Umbilical cord (tissue), 2 donors: ENCODE data around the gene FOXE3. TPM values are rescaled to one million over a fixed set of nuclear protein-coding genes. Genes with fewer than 3 reads are reported as not detected.
"Not testable (repeated sequence)": the region's sequence is repeated elsewhere in the genome, so short reads cannot be mapped to it uniquely, and the experiment has no call there.

Experiments used
- DNase-seq: peaks from one replicate; pipeline ENCODE4 v3.0.0-alpha.2; 2015; ENCODE audit warnings: low spot score
- total RNA-seq: library from RNA; depleted of rRNA; stranded (reverse); fragments of >200 nt; gene quantifications from one replicate; pipeline ENCODE4 v1.2.3, GENCODE V29; 2014; ENCODE audit warnings: low replicate concordance; ENCODE audit not compliant: insufficient read depth

FOXE3 gene
- total RNA-seq, 1 donor from 2014 or later: not detected

DNA sequence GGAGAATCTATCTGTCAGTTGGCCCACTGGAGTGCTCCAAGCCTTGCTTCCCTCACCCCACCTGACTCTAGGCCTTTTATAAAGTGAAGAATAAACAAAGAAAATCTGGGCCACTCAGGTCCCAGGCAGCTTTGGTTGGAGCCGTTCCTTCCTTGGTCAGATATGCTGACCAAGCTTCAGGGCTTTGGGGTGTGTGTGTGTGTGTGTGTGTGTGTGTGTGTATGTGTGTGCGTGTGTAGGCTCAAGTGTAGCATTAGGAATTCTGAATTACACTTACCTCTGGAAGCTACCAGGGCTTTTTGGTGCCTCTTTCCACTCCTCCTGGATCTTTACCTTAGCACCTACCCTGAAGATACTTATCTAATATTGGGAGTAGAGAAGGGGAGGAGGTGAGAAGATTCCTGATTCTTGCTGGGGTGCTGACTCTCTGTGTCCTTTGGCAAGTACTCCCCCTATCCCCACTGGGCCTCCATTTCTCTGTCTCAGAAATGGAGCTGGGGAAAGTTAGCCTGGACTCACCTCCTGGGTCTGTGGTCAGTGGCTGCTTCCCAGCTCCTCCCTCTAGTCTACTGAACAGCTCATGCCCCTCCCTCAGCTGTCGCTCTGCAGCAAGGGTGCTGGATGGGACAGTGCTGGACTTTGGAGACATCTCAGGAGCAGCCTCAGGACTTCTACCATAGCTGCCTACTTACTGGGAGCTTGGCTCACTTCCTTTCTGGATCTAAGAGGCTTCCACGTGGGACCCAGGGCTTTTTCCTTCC lies 32.6 kb downstream of the FOXE3 start:
- no peak for DNase-seq

DNA sequence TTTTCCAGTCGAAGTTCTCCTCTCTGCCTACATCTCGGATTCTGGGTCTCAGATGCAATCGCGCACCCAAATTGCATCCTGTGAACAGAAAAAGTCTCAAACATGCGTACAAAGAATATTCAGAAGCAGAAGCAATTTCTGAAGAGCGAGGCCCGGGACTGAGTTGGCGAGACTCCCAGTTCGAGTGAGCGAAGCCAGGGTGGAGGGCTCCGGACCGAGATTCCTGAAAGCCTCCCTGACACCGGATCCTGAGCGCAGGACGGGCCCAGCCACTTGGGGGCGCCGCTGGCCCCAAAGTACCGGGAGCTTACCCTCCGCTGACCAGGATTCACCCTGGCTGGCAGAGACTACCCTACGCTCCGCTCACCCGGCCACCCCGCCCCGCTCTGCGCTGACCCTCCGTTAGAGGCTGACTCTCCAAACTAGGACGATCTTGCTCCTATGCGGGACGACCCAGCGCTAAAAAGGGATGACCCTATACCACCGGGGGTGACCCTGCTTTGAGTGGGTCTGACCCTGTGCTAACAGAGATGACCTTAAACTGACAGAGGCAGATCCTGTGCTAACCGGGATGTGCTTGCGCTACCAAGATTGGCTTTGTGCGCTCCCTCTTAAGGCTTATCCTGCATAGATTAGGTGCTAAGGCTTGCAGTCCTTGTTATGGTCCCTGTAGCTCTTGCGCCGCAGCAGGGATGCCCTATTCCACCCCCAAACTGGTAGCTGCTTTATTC lies 33.9 kb downstream of the FOXE3 start:
- peak; percentile 5 for DNase-seq

DNA sequence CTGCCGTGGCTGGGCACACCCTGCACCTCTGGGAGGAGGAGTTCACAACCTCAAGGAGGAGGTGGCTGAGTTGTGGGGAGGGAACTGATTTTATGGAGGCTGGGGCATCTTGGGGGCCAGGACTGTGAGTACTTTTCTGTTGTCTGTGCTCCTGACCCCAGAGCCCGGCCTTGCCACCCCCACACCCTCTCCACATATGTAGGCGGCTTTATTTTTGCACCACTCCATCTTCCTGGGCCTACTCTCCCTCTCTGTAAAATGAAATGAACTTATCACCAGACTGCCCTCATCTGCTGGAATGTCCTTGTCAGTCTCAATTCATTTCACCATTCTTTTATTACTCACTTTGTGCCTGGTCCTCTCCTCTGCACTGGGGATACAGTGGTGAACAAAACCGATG lies 34.5 kb downstream of the FOXE3 start:
- no peak for DNase-seq

DNA sequence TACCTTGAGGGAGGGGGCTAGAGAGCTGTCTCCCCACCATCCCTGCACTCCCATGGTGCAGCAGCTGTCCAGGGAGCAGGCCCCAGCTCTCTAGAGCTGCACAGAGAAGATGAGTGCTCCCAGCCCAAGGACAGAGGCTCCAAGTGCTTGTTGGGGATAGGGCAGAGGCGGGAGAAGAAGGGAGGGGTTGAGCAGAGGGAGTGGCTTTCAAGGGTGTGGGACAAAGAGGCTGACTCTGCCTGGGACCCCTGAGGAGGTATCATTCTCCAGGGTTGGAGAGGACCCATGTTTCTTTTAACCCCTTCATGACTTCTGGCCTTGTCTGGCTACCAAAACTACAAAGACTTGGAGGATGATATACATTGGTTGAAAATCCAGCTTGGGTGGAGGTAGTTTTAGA lies 36.3 kb downstream of the FOXE3 start:
- no peak for DNase-seq

DNA sequence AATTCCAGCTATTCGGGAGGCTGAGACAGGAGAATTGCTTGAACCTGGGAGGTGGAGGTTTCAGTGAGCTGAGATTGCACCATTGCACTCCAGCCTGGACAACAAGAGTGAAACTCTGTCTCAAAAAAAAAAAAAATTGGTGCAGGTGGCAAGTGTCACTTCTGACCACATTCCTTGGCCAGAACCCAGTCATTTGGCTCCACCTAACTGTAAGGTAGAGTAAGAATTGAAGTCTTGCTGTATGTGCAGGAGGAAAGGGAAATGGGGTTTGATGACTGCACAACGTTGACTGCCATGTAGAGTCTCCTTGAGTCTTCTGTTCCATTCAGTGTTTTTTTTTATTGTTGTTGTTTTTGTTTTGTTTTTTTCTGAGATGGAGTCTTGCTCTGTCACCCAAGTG lies 37.8 kb downstream of the FOXE3 start:
- DNase-seq: not testable (repeated sequence)

DNA sequence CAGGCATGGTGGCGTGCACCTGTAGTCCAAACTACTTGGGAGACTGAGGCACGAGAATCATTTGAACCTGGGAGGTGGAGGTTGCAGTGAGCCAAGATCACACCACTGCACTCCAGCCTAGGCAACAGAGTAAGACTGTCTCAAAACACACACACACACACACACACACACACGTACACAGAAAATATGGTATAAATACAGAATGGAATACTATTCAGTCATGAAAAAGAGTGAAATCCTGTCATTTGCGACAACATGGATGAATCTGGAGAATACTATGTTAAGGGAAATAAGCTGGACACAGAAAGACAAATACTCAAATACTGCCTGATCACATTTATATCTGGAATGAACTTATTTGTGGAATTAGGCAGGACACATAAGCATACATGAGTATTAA lies 40.2 kb downstream of the FOXE3 start:
- no peak for DNase-seq

DNA sequence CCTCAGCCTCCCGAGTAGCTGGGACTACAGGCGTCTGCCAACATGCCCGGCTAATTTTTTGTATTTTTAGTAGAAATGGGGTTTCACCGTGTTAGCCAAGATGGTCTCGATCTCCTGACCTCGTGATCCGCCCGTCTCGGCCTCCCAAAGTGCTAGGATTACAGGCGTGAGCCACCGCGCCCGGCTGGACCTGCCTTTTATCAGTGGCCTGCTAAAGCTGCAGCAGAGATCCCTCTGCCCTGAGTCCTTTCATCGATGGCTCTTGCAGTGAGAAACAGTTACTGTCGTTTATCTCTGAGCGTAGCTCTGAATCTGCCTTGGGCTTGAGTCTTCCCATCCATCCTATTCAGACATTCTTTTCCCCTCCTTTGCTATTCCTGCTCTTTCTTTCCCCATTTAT lies 41.5 kb downstream of the FOXE3 start:
- DNase-seq: not testable (repeated sequence)

DNA sequence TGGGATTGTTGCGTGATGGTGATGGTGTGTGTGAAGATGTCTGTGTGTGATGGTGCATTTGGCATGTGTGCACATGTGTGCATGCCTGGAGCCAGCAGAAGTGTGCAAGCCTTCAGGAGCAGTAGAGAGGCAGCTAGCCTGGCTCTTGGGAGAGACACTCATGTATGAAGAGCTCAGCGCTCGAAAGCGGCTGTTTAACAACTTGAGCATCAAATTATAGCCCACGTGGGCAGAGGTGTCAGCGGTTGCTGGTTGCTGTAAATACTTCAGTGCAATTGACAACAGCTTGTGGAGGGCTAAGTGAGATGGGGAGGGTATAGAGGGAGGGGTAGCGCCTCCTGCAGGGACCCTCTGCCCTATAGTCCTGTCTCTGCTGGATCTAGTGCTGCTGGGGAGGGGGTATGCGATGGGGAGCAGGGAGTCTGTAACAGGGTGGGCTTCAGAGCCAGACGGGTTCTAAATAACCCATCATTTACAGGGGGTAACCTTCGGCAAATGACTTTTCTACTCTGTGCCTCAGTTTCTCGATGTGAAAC lies 43.2 kb downstream of the FOXE3 start:
- no peak for DNase-seq

DNA sequence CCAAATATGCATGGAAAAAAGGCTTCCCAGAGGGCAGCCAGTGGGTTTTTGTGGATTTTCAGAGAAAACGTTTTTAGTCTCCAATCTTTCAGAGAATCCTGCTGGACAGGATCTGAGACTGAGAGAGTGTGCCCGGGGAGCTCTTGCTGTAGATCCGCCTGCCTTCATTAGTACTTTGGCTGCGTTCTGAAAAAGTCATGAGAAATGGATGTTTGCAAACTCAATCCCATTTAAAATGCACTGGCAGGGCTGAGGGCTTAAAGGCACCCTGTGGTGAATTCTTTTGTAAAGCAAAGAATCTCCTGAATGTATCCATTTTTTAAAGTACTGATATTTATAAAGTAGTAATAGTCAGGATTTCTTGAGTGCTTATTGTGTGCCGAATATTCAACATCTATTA lies 44.0 kb downstream of the FOXE3 start:
- DNase-seq: no peak

DNA sequence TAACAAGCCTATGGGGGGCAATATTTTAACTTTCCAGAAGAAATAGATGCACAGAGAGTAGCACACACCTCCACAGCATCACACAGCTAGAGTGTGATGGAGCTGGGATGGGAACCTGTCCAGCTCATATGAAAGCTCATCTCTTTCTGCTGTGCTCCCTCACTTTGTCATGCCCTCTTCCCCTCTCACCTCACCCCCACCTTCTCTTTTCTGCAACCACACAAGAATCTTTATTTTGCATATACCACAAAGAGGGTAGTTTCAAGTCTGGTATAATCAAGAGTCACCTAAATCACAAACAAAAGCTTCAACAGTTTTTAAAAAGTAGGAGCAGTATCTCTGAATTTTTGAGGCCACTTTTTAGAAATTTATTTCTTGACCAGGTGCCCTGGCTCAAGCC lies 44.4 kb downstream of the FOXE3 start:
- no peak for DNase-seq

DNA sequence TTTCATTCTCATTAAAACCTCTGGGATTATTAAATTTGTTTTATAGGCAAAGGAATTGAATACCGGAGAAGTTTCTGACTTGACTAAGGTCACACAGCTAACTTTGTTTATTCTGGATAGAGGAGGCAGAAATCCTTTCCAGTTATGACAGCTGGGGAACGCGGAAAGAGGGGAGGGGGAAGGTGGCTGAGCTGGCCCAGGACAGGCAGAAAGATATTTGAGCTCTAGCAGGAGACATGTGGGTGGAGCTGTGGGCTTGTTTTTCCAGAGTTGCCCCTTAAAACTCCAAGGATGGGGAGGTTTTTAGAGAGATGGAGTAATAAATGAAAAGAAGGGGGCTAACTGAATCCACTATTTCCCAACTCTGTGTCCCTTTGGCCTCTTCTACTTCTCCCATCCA lies 49.5 kb downstream of the FOXE3 start:
- DNase-seq: no peak

Other genes starting within 250 kb of the FOXE3 start
- gene PDZK1IP1, start 226.2 kb upstream of the FOXE3 start, total RNA-seq: not detected
- 3.1 TPM for gene TAL1, start 184.1 kb upstream of the FOXE3 start, total RNA-seq
- 3.6 TPM for gene STIL, start 102.1 kb upstream of the FOXE3 start, total RNA-seq
- gene CMPK1, start 82.5 kb upstream of the FOXE3 start, total RNA-seq: 157 TPM
- 0.24 TPM for gene FOXD2, start 21.8 kb downstream of the FOXE3 start, total RNA-seq